ENCODE data around the gene ZBTB7C.

The ZBTB7C gene

DNA sequence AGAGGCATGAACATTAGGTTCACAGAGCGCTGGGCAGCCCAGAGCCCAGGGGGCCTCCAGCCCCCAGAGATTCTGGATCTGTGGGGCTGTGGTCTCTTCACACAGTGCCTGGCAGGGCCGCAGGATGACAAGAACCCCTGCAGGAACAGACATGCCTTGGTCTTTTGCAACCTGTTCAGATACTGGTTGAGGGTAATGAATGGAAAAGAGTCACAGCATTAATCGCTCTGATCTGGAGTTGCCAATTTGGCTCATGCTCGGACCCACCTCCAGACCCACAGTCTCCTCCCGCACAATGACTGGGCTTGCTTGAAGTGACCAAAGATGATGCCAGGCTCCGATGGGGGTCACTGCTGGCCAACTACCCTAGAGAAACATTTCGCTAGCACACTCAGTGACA is 249.4 kb downstream of the ZBTB7C start:
- Histone ChIP-seq H3K27ac (no peak overlapping the region), H3K27me3 (peaks cover 57% of the 10 kb centered on the region), H3K36me3 (no peaks in the 10 kb centered on the region), H3K9me3 (no peaks in the 10 kb centered on the region), H3K4me1 (ENCODE audit: control insufficient read depth in 1 of 2, insufficient read depth in 1 of 2, low read depth in 1 of 2, low read length in 1 of 2) (peaks cover 26 to 42% of the 10 kb centered on the region in 2 experiments), H3K4me3 (ENCODE audit: low read depth in 1 of 2, low read length in 1 of 2) (no peak overlapping the region)
- TF ChIP-seq, protein P1, sequence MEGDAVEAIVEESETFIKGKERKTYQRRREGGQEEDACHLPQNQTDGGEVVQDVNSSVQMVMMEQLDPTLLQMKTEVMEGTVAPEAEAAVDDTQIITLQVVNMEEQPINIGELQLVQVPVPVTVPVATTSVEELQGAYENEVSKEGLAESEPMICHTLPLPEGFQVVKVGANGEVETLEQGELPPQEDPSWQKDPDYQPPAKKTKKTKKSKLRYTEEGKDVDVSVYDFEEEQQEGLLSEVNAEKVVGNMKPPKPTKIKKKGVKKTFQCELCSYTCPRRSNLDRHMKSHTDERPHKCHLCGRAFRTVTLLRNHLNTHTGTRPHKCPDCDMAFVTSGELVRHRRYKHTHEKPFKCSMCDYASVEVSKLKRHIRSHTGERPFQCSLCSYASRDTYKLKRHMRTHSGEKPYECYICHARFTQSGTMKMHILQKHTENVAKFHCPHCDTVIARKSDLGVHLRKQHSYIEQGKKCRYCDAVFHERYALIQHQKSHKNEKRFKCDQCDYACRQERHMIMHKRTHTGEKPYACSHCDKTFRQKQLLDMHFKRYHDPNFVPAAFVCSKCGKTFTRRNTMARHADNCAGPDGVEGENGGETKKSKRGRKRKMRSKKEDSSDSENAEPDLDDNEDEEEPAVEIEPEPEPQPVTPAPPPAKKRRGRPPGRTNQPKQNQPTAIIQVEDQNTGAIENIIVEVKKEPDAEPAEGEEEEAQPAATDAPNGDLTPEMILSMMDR (IDR thresholded peaks at IDR 0.05): no peak

DNA sequence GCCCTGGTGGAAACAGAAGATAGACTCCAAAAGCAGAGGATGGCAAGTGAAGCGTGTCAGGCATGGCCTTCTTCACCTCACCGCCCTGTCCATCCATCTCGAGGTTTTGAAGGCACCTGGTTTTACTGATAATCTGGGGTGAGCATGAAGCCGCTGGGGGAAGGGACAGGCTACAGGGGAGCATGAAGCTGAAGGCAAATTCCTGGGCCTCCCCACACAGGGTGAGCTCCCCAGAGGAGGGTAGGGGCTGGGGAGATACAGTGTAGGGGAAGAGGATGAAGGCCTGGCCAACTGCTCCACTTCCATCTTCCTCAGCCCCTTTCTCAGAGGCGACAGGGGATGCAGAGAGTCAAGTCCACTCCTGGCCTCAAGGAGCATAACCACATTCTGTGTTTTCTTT is 250.5 kb downstream of the ZBTB7C start:
- Histone ChIP-seq H3K36me3 (no peaks in the 10 kb centered on the region), H3K4me1 (ENCODE audit: control insufficient read depth in 1 of 2, insufficient read depth in 1 of 2, low read depth in 1 of 2, low read length in 1 of 2) (peaks cover 23 to 31% of the 10 kb centered on the region in 2 experiments), H3K27ac (no peak overlapping the region), H3K9me3 (no peaks in the 10 kb centered on the region), H3K27me3 (peaks cover 52% of the 10 kb centered on the region), H3K4me3 (ENCODE audit: low read depth in 1 of 2, low read length in 1 of 2) (no peak overlapping the region)
- TF ChIP-seq, protein P1 (IDR thresholded peaks at IDR 0.05): no peak

DNA sequence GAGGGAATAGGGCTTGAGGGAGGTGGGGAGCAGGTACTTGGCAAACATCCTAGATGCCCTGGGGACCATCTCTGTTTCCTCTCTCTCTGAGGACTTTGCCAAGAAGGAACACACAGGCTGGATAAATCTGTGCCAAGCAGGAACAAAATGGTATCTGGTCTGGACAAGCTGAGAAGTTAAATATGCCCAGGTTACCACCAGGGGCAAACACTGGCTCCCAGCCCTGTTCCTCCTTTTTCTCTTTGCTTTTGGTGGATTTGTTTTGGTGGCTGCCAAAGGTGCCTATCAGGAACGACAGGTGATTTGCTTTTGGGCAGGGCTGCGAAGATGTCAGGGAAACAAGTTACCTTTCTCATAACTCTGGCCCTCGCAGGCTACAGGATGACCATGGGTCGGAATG is 251.2 kb downstream of the ZBTB7C start:
- Histone ChIP-seq H3K36me3 (no peaks in the 10 kb centered on the region), H3K4me3 (ENCODE audit: low read depth in 1 of 2, low read length in 1 of 2) (no peak overlapping the region), H3K27me3 (peaks cover 44% of the 10 kb centered on the region), H3K4me1 (ENCODE audit: control insufficient read depth in 1 of 2, insufficient read depth in 1 of 2, low read depth in 1 of 2, low read length in 1 of 2) (peaks cover 23 to 29% of the 10 kb centered on the region in 2 experiments), H3K9me3 (no peaks in the 10 kb centered on the region), H3K27ac (no peak overlapping the region)
- TF ChIP-seq, protein P1 (IDR thresholded peaks at IDR 0.05): no peak

DNA sequence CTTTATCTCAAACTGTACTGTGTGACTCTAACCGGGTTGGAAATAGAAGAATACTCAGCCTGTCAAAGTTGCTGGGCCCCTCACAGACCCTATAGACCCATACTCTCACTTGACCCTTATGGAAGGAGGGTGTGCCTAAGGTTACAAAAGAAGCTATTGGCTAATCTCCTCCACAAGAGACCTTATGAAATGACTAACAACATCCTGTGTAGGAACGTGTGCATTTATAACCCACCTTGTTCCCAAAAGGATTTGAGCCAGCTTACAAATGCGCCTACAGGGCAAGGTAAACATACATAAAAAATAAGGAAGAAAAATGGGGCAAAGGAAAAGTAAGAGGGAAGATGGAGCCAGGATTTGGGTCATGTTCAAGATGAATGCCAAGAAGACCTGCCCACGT is 253.3 kb downstream of the ZBTB7C start:
- TF ChIP-seq, protein P1 (IDR thresholded peaks at IDR 0.05): no peak
- no peak overlapping the region for H3K4me3 ChIP-seq (ENCODE audit: low read depth in 1 of 2, low read length in 1 of 2)
- no peak overlapping the region for H3K27ac ChIP-seq
- peaks cover 23% of the 10 kb centered on the region for H3K27me3 ChIP-seq
- no peaks in the 10 kb centered on the region for H3K36me3 ChIP-seq
- H3K4me1 ChIP-seq (ENCODE audit: control insufficient read depth in 1 of 2, insufficient read depth in 1 of 2, low read depth in 1 of 2, low read length in 1 of 2): peaks cover 10 to 22% of the 10 kb centered on the region in 2 experiments
- no peaks in the 10 kb centered on the region for H3K9me3 ChIP-seq

DNA sequence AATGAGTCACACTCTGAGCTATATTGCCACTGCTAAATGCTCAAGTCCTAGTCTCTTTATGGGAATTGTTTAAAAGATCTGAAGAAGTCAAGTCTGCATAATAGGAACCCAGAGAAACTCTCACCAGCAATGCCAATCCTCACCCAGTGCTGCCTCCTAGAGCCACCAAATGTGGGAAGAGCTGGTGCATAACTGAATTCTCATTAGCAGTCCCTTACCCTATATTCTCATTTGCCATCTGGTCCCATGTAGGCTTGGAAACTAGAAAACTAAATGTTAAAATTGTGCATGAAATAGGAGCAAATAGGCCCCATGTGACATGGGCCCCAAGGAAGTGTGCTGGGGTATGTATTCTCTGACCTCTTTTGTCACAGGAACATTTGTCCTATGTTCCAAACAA is 254.4 kb downstream of the ZBTB7C start:
- Histone ChIP-seq H3K4me1 (ENCODE audit: control insufficient read depth in 1 of 2, insufficient read depth in 1 of 2, low read depth in 1 of 2, low read length in 1 of 2) (peaks cover 10 to 22% of the 10 kb centered on the region in 2 experiments), H3K36me3 (no peaks in the 10 kb centered on the region), H3K9me3 (no peaks in the 10 kb centered on the region), H3K4me3 (ENCODE audit: low read depth in 1 of 2, low read length in 1 of 2) (no peak overlapping the region), H3K27ac (no peak overlapping the region), H3K27me3 (peaks cover 13% of the 10 kb centered on the region)
- TF ChIP-seq, protein P1 (IDR thresholded peaks at IDR 0.05): no peak

All from neutrophil (primary cell).